HFF-Myc (cell line): ENCODE results near the gene PDIA5.

Experiments
- DNase-seq: peaks from one replicate; pipeline ENCODE4 v3.0.0-alpha.2; 2011; ENCODE audit warnings: low read depth; ENCODE audit errors: extremely low read depth
- H3K4me3 ChIP-seq: replicated peaks from 2 replicates; pipeline ENCODE4 v1.5.1; 2011; ENCODE audit warnings: low read depth, mild to moderate bottlenecking, control low read depth, low read length
- TF ChIP-seq, protein P1 (sequence below): IDR thresholded peaks from 2 replicates; pipeline ENCODE4 v1.5.1; 2012; ENCODE audit warnings: mild to moderate bottlenecking, low read depth, low read length, control low read depth; ENCODE audit errors: missing control alignments

Gene PDIA5

DNA sequence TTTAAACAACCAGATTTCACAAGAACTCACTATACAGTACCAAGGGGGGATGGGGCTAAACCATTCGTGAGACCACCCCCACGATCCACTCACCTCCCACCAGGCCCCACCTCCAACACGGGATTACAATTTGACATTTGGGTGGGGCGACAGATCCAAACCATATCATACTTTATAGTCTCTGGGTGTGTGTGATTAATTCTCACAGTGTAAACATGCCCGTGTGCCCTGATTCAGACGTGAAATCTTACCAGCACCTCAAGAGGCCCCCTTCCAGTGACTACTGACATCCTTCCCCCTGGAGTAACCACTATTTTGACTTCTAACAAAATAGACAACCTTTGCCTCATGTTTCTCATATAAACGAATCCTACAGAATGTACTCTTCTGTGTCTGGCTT is 5.0 kb upstream of the PDIA5 start:
- no peak for DNase-seq
- H3K4me3 ChIP-seq, result no peak overlapping the region
- TF ChIP-seq, protein P1, sequence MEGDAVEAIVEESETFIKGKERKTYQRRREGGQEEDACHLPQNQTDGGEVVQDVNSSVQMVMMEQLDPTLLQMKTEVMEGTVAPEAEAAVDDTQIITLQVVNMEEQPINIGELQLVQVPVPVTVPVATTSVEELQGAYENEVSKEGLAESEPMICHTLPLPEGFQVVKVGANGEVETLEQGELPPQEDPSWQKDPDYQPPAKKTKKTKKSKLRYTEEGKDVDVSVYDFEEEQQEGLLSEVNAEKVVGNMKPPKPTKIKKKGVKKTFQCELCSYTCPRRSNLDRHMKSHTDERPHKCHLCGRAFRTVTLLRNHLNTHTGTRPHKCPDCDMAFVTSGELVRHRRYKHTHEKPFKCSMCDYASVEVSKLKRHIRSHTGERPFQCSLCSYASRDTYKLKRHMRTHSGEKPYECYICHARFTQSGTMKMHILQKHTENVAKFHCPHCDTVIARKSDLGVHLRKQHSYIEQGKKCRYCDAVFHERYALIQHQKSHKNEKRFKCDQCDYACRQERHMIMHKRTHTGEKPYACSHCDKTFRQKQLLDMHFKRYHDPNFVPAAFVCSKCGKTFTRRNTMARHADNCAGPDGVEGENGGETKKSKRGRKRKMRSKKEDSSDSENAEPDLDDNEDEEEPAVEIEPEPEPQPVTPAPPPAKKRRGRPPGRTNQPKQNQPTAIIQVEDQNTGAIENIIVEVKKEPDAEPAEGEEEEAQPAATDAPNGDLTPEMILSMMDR, result no peak

DNA sequence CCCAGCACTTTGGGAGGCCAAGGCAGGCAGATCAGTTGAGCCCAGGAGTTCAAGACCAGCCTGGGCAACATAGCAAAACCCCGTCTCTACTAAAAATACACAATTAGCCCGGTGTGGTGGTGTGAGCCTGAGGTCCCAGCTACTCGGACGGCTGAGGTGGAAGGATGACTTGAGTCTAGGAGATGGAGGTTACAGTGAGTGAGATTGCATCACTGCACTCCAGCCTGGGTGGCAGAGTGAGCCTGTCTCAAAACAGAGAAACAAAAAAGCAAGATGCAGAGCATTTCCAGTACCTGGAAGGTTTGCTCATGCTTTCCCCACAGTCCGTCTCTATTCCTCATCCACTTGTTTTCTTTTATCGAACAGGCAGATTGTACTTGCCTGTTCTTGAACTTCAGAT is 3.8 kb upstream of the PDIA5 start:
- H3K4me3 ChIP-seq, result no peak overlapping the region
- TF ChIP-seq, protein P1, result no peak
- DNase-seq, result no peak

DNA sequence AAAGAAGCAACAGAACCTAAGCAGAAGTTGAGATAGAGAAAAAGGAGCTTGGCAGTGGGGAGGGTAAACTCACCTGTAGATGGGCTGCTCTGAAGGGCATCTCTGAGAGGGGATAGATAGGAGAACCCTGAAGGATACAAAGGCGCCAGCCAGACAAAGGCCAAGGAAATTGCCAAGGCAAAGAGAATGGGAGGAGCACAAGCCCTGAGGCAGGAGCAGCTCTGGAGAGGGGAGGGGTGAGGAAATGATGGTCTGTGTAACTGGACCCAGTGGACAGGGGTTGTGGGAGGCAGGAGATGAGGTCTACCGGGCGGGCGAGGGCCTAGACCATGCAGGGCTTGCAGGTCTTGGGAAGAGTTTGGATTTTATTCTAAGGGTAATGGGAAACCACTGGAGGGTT is 2.3 kb upstream of the PDIA5 start:
- TF ChIP-seq, protein P1, result no peak
- no peak for DNase-seq
- H3K4me3 ChIP-seq, result no peak overlapping the region

DNA sequence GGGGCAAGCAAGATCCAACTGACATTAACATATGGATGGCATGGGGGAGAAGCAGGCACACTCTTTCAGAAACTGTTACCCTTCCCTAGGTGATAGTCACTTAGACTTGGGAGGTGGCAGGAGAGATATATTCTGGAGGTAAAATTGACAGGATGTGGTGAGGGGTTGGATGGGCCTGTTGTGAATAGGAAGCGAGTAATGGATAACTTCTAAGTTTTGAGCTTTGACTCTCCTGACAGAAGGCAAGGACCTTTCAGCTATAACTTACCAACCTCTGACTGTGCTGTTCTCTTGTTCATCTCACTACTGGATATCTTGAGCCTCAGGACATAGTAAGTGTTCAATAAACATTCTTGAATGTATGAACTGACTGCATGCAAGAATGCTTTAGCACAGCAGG is 1.9 kb upstream of the PDIA5 start:
- DNase-seq, result no peak
- TF ChIP-seq, protein P1, result no peak
- no peak overlapping the region for H3K4me3 ChIP-seq

DNA sequence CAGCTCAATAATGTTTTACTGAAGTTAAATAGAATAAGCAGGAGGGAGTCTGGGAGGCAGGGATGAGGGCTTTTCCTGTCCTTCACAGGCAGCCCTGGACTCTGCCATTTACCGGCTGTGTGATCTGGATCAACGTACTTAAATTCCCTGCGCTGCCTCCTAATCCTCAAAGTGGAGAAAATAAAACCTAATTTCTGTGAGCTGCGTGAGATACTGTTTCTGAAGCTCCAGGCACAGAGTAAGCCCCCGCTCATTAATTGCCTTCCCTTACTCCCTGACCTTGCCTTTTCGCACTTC is 278 bp upstream of the PDIA5 start:
- no peak for DNase-seq
- TF ChIP-seq, protein P1, result no peak
- H3K4me3 ChIP-seq, result peak overlapping the region; percentile 90

DNA sequence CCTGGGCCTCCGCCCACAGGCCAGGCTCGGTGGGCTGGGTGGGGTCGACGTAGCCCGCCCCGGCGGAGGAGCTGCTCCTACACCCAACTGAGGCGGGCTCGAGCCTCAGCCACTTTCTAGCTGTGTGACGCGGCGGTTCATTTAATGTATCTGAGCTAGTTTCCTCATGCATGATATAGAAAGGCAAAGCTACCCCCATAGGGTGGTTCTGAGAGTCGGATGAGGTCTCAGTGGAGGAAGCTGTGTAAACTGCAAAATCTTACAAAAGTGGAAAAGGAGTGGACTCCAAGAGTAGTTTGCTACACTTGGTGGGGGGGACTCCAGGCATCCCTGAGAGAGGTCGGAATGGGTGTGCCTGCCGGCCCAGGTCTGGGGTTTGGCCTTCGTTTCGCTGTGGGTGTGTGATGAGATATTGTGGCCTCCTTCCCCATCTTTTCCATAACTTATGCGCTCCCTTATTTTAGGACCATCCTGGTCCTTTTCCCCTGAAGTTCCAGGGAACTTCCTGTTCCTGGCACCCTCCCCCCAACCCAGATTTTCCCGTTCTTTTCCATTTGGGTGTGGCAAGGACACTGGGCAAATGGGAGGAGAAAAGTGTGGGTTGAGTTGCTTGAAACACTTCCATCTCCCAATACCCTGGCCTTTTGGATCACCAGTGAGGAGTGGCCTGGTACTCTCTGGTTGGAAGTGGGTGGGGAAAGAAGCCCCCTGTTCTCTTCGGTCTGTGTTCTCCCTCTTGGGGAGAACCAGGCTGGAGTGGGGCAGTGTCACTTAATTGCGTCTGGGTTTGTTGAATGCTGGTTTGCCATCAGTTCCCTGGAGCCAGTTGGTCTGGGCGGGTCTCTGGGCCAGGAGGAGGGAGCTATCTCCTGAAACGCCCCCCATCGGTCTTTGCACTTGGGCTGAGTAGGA is 1.1 kb downstream of the PDIA5 start:
- DNase-seq, result no peak
- TF ChIP-seq, protein P1, result no peak
- H3K4me3 ChIP-seq, result peak overlapping the region; percentile 90
